ENCODE data around the gene GPX4. TPM values are rescaled to one million over a fixed set of nuclear protein-coding genes. Genes with fewer than 3 reads are reported as not detected.
A peak's percentile ranks its signal among the peaks of the same experiment; 100 is the strongest.

Gene GPX4, protein sequence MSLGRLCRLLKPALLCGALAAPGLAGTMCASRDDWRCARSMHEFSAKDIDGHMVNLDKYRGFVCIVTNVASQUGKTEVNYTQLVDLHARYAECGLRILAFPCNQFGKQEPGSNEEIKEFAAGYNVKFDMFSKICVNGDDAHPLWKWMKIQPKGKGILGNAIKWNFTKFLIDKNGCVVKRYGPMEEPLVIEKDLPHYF
- 190 to 208 TPM (median 201 TPM) in 3 replicates for total RNA-seq

DNA sequence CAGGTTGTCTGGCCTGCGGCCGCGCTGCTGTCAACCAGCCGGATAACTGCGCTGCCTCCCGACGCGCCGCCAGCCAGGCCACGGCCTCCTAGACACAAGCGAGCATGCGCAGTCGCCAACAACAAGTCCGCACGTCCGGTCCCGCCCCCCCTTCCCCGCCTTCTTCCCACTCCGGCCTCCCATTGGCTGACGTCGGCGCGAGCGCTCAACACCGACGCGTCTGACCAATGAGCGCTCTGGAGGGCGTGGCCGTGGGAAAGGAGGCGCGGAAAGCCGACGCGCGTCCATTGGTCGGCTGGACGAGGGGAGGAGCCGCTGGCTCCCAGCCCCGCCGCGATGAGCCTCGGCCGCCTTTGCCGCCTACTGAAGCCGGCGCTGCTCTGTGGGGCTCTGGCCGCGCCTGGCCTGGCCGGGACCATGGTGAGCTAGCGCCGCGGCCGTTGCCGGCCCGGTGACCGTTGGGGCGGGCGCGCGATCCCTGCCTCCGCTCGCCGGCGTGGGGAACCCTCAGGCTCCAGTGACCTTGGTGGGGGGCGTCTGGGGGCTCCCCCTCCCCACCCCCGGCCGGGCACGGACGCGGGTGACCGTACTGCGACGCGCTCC lies at the start of gene GPX4:
GPX4 (plus strand) TSS at position 287 of the 603 bp plus-strand sequence; CDS start at position 337, 50 bp downstream.
- Mint-ChIP-seq H3K4me3 (peak within 1 kb of the TSS; percentile 71), H3K4me1 (peaks cover 28% of the 10 kb centered on the region), H3K9me3 (no peaks in the 10 kb centered on the region), H3K27ac (peak within 1 kb of the TSS; percentile 92), H3K36me3 (no peaks in the 10 kb centered on the region), H3K27me3 (ENCODE audit: low read depth) (no peaks in the 10 kb centered on the region)
- TF ChIP-seq, protein P1, sequence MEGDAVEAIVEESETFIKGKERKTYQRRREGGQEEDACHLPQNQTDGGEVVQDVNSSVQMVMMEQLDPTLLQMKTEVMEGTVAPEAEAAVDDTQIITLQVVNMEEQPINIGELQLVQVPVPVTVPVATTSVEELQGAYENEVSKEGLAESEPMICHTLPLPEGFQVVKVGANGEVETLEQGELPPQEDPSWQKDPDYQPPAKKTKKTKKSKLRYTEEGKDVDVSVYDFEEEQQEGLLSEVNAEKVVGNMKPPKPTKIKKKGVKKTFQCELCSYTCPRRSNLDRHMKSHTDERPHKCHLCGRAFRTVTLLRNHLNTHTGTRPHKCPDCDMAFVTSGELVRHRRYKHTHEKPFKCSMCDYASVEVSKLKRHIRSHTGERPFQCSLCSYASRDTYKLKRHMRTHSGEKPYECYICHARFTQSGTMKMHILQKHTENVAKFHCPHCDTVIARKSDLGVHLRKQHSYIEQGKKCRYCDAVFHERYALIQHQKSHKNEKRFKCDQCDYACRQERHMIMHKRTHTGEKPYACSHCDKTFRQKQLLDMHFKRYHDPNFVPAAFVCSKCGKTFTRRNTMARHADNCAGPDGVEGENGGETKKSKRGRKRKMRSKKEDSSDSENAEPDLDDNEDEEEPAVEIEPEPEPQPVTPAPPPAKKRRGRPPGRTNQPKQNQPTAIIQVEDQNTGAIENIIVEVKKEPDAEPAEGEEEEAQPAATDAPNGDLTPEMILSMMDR (IDR thresholded peaks at IDR 0.05; ENCODE audit: unreplicated experiment) = no peak
- peak; percentile 96 to 99 for DNase-seq (ENCODE audit: low spot score in 2 of 2, unreplicated experiment in 2 of 2)

DNA sequence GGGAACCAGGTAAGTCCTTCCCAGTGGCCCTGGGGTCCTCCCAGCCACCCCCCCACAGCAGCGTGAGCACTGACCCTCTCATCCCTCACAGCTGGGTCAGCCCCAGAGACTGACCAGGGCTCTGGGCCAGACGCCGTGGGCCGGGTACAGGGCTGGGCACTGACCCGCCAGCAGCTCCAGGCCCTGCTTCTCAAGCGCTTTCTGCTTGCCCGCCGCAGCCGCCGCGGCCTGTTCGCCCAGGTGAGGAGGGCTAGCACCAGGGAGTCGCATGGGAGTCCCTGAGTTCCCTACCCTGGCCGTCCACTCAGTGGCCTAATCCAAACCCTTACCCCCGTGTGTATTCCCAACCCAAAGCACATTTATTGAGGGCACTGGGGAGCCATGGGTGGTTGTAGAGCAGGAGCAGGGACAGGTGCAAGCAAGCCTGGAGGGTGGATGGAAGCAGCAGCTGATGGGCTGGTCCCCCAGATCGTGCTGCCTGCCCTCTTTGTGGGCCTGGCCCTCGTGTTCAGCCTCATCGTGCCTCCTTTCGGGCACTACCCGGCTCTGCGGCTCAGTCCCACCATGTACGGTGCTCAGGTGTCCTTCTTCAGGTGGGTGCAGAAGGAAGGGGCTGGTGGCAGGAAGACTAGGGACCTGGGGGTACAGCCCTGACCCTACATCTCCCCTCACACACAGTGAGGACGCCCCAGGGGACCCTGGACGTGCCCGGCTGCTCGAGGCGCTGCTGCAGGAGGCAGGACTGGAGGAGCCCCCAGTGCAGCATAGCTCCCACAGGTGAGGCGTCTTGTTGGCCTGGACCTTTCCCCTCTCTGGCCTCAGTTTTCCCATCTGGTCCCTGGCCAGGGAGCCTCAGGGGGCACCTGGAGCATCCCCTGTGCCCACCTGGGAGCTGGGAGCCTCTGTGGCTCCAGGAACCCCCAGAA lies 49.4 kb upstream of the GPX4 start:
- DNase-seq (ENCODE audit: low spot score in 2 of 2, unreplicated experiment in 2 of 2) = no peak
- TF ChIP-seq, protein P1 (IDR thresholded peaks at IDR 0.05; ENCODE audit: unreplicated experiment) = no peak
- H3K27ac Mint-ChIP-seq = no peak overlapping the region
- H3K27me3 Mint-ChIP-seq (ENCODE audit: low read depth) = no peaks in the 10 kb centered on the region
- H3K4me1 Mint-ChIP-seq = no peaks in the 10 kb centered on the region
- no peaks in the 10 kb centered on the region for H3K9me3 Mint-ChIP-seq
- no peaks in the 10 kb centered on the region for H3K36me3 Mint-ChIP-seq
- H3K4me3 Mint-ChIP-seq = no peak overlapping the region

DNA sequence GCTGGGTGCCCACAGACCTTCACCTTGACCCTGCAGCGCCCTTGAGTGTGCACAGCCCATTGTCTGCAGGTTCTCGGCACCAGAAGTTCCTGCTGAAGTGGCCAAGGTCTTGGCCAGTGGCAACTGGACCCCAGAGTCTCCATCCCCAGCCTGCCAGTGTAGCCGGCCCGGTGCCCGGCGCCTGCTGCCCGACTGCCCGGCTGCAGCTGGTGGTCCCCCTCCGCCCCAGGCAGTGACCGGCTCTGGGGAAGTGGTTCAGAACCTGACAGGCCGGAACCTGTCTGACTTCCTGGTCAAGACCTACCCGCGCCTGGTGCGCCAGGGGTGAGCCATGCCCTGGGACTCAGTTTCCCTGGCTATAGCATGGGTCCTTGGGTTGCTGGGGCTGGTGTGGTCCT lies 48.8 kb upstream of the GPX4 start:
- H3K9me3 Mint-ChIP-seq = no peaks in the 10 kb centered on the region
- no peaks in the 10 kb centered on the region for H3K4me1 Mint-ChIP-seq
- no peak overlapping the region for H3K4me3 Mint-ChIP-seq
- no peaks in the 10 kb centered on the region for H3K36me3 Mint-ChIP-seq
- no peaks in the 10 kb centered on the region for H3K27me3 Mint-ChIP-seq (ENCODE audit: low read depth)
- TF ChIP-seq, protein P1 (IDR thresholded peaks at IDR 0.05; ENCODE audit: unreplicated experiment) = no peak
- no peak overlapping the region for H3K27ac Mint-ChIP-seq
- DNase-seq (ENCODE audit: low spot score in 2 of 2, unreplicated experiment in 2 of 2) = no peak

DNA sequence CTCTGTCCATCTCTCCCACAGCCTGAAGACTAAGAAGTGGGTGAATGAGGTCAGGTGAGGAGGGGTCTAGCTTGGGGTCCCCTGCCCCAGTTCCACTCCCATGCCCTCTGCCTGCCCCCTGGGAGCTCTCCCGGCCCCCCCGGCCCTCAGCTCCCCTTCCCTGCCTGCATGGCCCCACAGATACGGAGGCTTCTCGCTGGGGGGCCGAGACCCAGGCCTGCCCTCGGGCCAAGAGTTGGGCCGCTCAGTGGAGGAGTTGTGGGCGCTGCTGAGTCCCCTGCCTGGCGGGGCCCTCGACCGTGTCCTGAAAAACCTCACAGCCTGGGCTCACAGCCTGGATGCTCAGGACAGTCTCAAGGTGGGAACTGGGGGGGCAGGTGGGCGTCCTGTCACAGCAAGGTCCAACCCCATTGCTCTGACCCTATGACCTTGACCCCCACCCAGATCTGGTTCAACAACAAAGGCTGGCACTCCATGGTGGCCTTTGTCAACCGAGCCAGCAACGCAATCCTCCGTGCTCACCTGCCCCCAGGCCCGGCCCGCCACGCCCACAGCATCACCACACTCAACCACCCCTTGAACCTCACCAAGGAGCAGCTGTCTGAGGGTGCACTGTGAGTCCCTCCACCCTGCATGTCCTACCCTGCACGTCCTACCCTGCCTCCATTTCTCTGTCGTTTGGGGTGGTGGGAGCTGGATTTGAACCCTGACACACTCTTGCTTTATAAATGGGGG lies 47.7 kb upstream of the GPX4 start:
- Mint-ChIP-seq H3K36me3 (no peaks in the 10 kb centered on the region), H3K27ac (no peak overlapping the region), H3K4me3 (no peak overlapping the region), H3K4me1 (no peaks in the 10 kb centered on the region), H3K9me3 (no peaks in the 10 kb centered on the region), H3K27me3 (ENCODE audit: low read depth) (no peaks in the 10 kb centered on the region)
- DNase-seq (ENCODE audit: low spot score in 2 of 2, unreplicated experiment in 2 of 2) = no peak
- TF ChIP-seq, protein P1 (IDR thresholded peaks at IDR 0.05; ENCODE audit: unreplicated experiment) = no peak

DNA sequence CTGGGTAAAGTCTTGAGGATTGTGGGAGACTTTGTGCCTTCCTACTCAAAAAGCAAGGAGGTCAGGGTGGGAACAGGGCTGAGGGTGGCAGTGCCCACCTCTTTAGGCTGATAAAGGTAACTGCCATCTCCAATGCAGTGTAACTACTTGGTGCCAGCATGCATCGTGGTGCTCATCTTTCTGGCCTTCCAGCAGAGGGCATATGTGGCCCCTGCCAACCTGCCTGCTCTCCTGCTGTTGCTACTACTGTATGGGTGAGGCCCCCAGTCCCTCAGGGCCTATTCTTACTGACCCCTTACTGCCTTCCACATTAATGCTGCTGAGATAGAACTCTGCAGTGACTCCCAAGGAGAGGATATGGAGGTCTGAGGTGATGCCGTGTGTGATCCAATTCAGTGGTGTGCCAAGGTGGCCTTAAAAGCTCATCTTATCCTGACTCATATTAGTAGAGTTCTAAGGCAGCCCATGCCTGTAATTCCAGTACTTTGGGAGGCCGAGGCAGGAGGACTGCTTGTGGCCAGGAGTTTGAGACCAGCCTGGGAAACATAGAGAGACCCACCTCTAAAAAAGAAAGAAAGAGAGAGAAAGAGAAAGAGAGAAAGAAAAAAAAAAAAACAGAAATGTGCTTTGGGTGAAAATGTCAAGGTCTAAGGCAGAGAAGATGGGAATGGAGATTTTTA lies 46.5 kb upstream of the GPX4 start:
- Mint-ChIP-seq H3K4me1 (no peaks in the 10 kb centered on the region), H3K27ac (no peak overlapping the region), H3K9me3 (no peaks in the 10 kb centered on the region), H3K4me3 (no peak overlapping the region), H3K27me3 (ENCODE audit: low read depth) (no peaks in the 10 kb centered on the region), H3K36me3 (no peaks in the 10 kb centered on the region)
- DNase-seq (ENCODE audit: low spot score in 2 of 2, unreplicated experiment in 2 of 2) = no peak
- TF ChIP-seq, protein P1 (IDR thresholded peaks at IDR 0.05; ENCODE audit: unreplicated experiment) = no peak
